Kidney epithelial cell (primary cell): Measurements from ENCODE around the gene KIRREL3. TPM values are rescaled to one million over a fixed set of nuclear protein-coding genes. Genes with fewer than 3 reads are reported as not detected.

ENCODE experiments used
- DNase-seq: peaks from one replicate; pipeline ENCODE4 v3.0.0-alpha.2; 2010; ENCODE audit warnings: low read depth
- H3K27me3 ChIP-seq: 2 replicates; pipeline ENCODE4 v1.6.0; 2011; ENCODE audit warnings: low read length; ENCODE audit not compliant: control insufficient read depth, insufficient read depth
- H3K36me3 ChIP-seq: 2 replicates; pipeline ENCODE4 v1.5.1; 2011; ENCODE audit warnings: low read length; ENCODE audit not compliant: control insufficient read depth, insufficient read depth
- H3K4me3 ChIP-seq: 2 replicates; pipeline ENCODE4 v1.5.1; 2011; ENCODE audit warnings: low read depth, mild to moderate bottlenecking, control low read depth, low read length
- total RNA-seq: library from RNA; depleted of rRNA; stranded (reverse); fragments of >200 nt; gene quantifications from 2 replicates; pipeline ENCODE4 v1.2.3, GENCODE V29; 2015
- TF ChIP-seq, protein P1 (sequence below): IDR thresholded peaks from 2 replicates; pipeline ENCODE4 v1.5.1; 2011; ENCODE audit warnings: mild to moderate bottlenecking, moderate library complexity, low read length, control low read depth, inconsistent platforms; ENCODE audit not compliant: insufficient read depth, poor library complexity, severe bottlenecking

The KIRREL3 gene
- total RNA-seq, 1 donor from 2014 or later: 1.3 TPM

DNA sequence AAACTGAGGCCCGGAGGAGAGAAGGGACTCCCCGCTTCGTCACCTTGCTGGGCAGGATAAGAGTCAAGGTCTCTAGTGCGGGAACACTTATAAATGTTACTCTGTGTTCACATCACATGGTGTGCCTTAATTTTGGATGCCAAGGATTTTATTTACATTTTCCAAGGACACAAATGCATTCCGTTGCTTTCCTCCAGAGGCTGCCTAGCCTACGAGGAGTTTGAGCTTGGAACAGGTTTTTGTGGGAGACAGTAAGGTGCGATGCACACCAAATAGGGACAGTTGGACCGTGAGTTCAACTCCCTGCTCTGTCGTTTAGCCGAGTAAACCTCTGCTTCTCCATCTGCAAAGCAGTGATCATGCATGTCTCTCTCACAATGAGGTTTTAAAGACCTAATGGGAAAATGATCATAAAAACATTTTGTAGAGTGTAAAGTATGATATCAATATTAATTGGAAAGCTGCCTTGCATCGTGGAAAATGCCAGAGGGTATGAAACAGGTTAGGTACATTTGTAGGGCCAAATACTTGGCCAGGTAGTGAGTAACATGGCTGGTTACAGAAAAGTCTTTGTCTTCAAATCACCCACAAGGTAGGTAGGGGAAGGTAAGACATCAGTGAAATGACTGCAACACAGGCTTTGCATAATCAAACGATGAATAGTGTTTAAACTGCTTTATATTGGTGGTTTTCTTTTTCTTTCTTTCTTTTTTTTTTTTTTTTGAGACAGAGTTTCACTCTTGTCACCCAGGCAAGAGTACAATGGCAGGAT lies 583.3 kb downstream of the KIRREL3 start:
- H3K4me3 ChIP-seq: no peak overlapping the region
- no peaks in the 10 kb centered on the region for H3K27me3 ChIP-seq
- DNase-seq: no peak
- TF ChIP-seq, protein P1, sequence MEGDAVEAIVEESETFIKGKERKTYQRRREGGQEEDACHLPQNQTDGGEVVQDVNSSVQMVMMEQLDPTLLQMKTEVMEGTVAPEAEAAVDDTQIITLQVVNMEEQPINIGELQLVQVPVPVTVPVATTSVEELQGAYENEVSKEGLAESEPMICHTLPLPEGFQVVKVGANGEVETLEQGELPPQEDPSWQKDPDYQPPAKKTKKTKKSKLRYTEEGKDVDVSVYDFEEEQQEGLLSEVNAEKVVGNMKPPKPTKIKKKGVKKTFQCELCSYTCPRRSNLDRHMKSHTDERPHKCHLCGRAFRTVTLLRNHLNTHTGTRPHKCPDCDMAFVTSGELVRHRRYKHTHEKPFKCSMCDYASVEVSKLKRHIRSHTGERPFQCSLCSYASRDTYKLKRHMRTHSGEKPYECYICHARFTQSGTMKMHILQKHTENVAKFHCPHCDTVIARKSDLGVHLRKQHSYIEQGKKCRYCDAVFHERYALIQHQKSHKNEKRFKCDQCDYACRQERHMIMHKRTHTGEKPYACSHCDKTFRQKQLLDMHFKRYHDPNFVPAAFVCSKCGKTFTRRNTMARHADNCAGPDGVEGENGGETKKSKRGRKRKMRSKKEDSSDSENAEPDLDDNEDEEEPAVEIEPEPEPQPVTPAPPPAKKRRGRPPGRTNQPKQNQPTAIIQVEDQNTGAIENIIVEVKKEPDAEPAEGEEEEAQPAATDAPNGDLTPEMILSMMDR: no peak
- H3K36me3 ChIP-seq: no peaks in the 10 kb centered on the region

DNA sequence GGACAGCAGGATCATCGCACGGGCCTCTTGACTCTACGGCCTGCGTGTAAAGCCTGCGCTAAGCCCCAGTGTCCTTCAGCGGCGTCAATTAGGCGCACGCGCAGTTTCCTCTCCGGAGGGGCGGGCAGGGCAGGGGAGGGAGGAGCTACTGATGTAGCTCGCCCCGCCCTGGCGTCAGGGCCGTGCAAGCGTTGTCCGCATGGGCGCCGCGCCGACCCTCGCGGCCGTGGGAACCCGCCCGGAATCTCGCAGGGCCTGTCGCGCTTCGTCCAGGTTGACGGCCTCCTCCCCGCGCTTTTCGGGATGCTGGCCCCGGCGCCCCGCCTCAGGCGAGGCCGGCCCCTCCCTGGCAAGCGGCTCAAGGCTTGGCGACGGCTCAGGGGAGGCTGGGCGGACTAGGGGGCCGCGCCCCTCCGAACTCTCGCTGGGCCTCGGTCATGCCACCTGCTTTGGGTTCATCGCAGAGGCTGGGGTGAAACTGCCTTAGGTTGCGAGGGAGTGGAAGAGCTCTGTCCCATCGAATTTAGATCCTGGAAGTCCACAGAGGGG lies 584.0 kb downstream of the KIRREL3 start:
- no peaks in the 10 kb centered on the region for H3K27me3 ChIP-seq
- DNase-seq: no peak
- TF ChIP-seq, protein P1: no peak
- H3K4me3 ChIP-seq: peak overlapping the region; percentile 43
- H3K36me3 ChIP-seq: no peaks in the 10 kb centered on the region

DNA sequence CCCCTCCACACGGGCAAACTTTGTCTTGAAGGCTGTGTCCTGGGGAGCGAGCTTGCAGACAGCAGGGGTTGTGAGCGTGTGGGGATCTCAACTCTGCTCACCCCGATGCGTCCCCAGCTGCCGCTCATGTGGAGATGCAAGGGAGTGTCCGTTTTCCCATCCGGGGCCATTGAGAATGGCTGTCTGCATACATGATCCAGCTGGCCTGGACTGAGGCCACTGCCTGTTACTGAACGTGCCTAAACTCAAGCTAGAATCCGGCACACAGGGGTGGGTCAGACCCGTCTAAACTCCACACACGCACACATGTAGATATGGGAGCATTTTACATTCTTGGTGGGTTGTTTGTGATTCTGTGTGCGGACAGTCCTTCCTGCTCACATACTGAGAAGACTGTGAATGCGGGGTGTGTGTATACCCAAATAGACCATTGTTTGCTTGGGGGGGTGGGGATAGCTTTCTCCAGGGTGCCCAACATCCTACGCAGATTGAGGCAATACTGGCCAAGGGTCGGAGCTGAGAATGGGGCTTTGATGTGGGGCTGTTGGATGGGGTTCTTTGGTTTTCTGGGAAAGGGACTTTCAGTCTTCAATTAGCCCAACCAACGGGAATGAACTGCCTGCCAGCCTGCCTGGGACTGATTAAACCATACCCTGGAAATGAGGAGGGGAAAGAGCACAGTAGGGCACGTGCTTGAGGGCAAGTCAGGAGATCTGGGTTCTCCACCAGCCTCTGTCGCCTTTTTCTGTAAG lies 584.7 kb downstream of the KIRREL3 start:
- H3K27me3 ChIP-seq: no peaks in the 10 kb centered on the region
- TF ChIP-seq, protein P1: no peak
- H3K4me3 ChIP-seq: no peak overlapping the region
- DNase-seq: no peak
- H3K36me3 ChIP-seq: no peaks in the 10 kb centered on the region

DNA sequence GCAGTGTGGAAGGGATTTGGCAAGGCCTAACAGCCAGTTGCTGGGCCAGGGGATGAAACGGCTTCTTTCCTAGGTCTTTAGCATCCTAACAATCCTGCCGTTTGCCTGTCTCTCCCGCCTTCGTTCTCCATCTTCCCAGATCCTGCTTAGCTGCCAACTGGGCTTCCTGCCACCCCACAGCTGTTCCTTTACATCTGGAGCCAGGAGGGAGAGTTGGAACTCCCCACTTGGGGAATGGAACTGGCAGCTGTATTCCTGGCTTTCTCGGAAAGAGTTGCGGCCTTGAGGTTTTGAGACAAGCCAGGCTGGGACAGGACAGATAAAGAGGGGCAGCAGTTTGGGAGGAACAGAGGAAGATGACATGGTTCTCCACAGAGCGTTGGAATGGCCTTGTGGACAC lies 585.4 kb downstream of the KIRREL3 start:
- Histone ChIP-seq H3K27me3 (no peaks in the 10 kb centered on the region), H3K4me3 (no peak overlapping the region), H3K36me3 (no peaks in the 10 kb centered on the region)
- TF ChIP-seq, protein P1: no peak
- no peak for DNase-seq

DNA sequence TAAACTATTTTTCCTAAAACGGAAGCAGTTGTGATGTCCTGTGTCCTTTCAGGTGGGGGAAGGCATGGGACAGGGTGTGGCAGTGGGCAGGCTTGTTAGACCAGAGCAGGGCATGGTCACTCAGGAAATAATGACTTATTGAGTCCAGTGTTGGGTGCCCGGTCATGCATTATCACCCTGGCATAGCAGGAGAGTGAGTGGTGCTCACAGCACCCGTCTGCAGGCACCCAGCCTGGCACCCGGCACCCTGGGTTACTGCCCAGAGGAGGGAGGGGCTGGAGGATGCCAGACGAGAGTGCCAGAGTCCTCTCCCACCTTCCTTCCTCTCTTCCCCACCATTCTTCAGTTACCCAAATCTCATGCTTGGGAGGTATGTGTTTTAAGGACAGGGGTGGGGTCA lies 586.0 kb downstream of the KIRREL3 start:
- H3K36me3 ChIP-seq: no peaks in the 10 kb centered on the region
- DNase-seq: no peak
- TF ChIP-seq, protein P1: no peak

More for the DNA sequence above, 586.0 kb downstream of the KIRREL3 start:
- no peaks in the 10 kb centered on the region for H3K27me3 ChIP-seq
- no peak overlapping the region for H3K4me3 ChIP-seq
